B cell (primary cell): ENCODE data around the gene CREB3L4. TPM values are rescaled to one million over a fixed set of nuclear protein-coding genes. Genes with fewer than 3 reads are reported as not detected.
"Not testable (repeated sequence)": the region's sequence is repeated elsewhere in the genome, so short reads cannot be mapped to it uniquely, and the experiment has no call there.

Source experiments
- ATAC-seq: fragments of 200-7000 bp; cut with Tn5 transposase; one replicate; pipeline ENCODE4 v1.10.0; 2021; ENCODE audit warnings: low read depth, mild to moderate bottlenecking, moderate number of reproducible peaks, moderate library complexity
- CTCF ChIA-PET: fragments of 350-600 bp; sonication (Branson Sonifier 250); formaldehyde crosslinking; loops from one replicate; lab custom pipeline; 2021; ENCODE audit warnings: antibody characterized with exemption, inconsistent platforms; lab: Charles Lee
- POLR2A ChIA-PET: fragments of 350-600 bp; sonication (Branson Sonifier 250); formaldehyde crosslinking; loops from one replicate; lab custom pipeline; 2021; ENCODE audit warnings: antibody characterized with exemption; lab: Charles Lee
- DNase-seq: peaks from one replicate; pipeline ENCODE4 v3.0.0; 2013
- H2AFZ ChIP-seq: 2 replicates; pipeline ENCODE4 v1.6.1; 2012; ENCODE audit warnings: mild to moderate bottlenecking, low read depth, low read length; ENCODE audit not compliant: insufficient read depth, poor library complexity, severe bottlenecking
- H3K27ac ChIP-seq, 2 donors: 1 replicate in 1 of 2; 2 replicates in 1 of 2; pipeline ENCODE4 v1.5.1; 2012 to 2013; ENCODE audit warnings: low read length in 2 of 2, mild to moderate bottlenecking in 2 of 2, moderate library complexity in 1 of 2
- H3K27me3 ChIP-seq, 4 experiments: fragments of 200-600 bp in 1 of 4; sonication (generic) in 1 of 4; replicated peaks in 1 of 4; 1 replicate in 2 of 4; 2 replicates in 2 of 4; pipeline versions ENCODE4 v1.6.1 to v1.7.0; 2013 to 2016; ENCODE audit warnings: low read length in 3 of 4, mild to moderate bottlenecking in 2 of 4, mixed read lengths in 1 of 4, moderate library complexity in 1 of 4; ENCODE audit not compliant: insufficient read depth in 4 of 4, control insufficient read depth in 3 of 4; ENCODE audit errors: control extremely low read depth in 1 of 4
- H3K36me3 ChIP-seq, 2 experiments: replicated peaks in 1 of 2; 1 replicate in 1 of 2; 2 replicates in 1 of 2; pipeline versions ENCODE4 v1.6.1 to v1.7.1; 2013; ENCODE audit warnings: low read length in 1 of 2; ENCODE audit not compliant: insufficient read depth in 2 of 2, control insufficient read depth in 1 of 2; ENCODE audit errors: control extremely low read depth in 1 of 2, extremely low read depth in 1 of 2
- H3K4me1 ChIP-seq, 2 donors: fragments of 200-600 bp in 1 of 2; sonication (generic) in 1 of 2; 1 replicate in 1 of 2; 2 replicates in 1 of 2; pipeline versions ENCODE4 v1.5.1 to v1.6.1; 2013 to 2017; ENCODE audit warnings: low read length in 2 of 2; ENCODE audit not compliant: control insufficient read depth in 2 of 2, insufficient read depth in 2 of 2
- H3K4me2 ChIP-seq: replicated peaks from 2 replicates; pipeline ENCODE3; 2012; ENCODE audit warnings: mild to moderate bottlenecking, low read depth, low read length; ENCODE audit not compliant: poor library complexity, severe bottlenecking
- H3K4me3 ChIP-seq, 5 experiments: fragments of 200-600 bp in 1 of 5; sonication (generic) in 1 of 5; 1 replicate in 3 of 5; 2 replicates in 2 of 5; pipeline versions ENCODE4 v1.5.1 to v1.7.0; 2011 to 2016; ENCODE audit warnings: low read length in 4 of 5, mild to moderate bottlenecking in 4 of 5, low read depth in 2 of 5, control low read depth in 1 of 5, moderate library complexity in 1 of 5; ENCODE audit not compliant: insufficient read depth in 1 of 5; ENCODE audit errors: control extremely low read depth in 1 of 5, extremely low read depth in 1 of 5
- H3K79me2 ChIP-seq: fragments of 200-600 bp; sonication (generic); one replicate; pipeline ENCODE4 v1.6.0; 2016; ENCODE audit warnings: low read length; ENCODE audit not compliant: control insufficient read depth, insufficient read depth
- H3K9ac ChIP-seq: fragments of 200-600 bp; sonication (generic); 2 replicates; pipeline ENCODE4 v1.6.1; 2017; ENCODE audit warnings: mild to moderate bottlenecking, low read length, moderate library complexity
- H3K9me3 ChIP-seq, 3 donors: one replicate each; pipeline versions ENCODE4 v1.6.1 to v1.7.1; 2013; ENCODE audit warnings: low read length in 2 of 3; ENCODE audit not compliant: control insufficient read depth in 2 of 3, insufficient read depth in 1 of 3; ENCODE audit errors: control extremely low read depth in 1 of 3
- H4K20me1 ChIP-seq: 2 replicates; pipeline ENCODE4 v1.6.0; 2012; ENCODE audit warnings: mild to moderate bottlenecking, low read length; ENCODE audit not compliant: insufficient read depth, control insufficient read depth, poor library complexity, severe bottlenecking
- H3K27ac Mint-ChIP-seq: one replicate; pipeline ENCODE4 v1.8.0; 2021; ENCODE audit warnings: mixed read lengths
- H3K27me3 Mint-ChIP-seq: one replicate; pipeline ENCODE4 v1.8.0; 2021; ENCODE audit warnings: mixed read lengths
- H3K4me1 Mint-ChIP-seq: one replicate; pipeline ENCODE4 v1.8.0; 2021; ENCODE audit warnings: mixed read lengths
- H3K4me3 Mint-ChIP-seq: one replicate; pipeline ENCODE4 v1.8.0; 2021; ENCODE audit warnings: mixed read lengths
- H3K9me3 Mint-ChIP-seq: one replicate; pipeline ENCODE4 v1.8.0; 2022; ENCODE audit warnings: mixed read lengths; ENCODE audit not compliant: insufficient read depth
- EZH2 ChIP-seq: IDR thresholded peaks from 2 replicates; pipeline ENCODE4 v1.6.1; 2012; ENCODE audit warnings: borderline replicate concordance, low read depth, mild to moderate bottlenecking, moderate library complexity, low read length; ENCODE audit not compliant: insufficient read depth, poor library complexity, severe bottlenecking
- WGBS: methylation state at CpG from one replicate; pipeline ENCODE4 v1.1.5; 2013; ENCODE audit warnings: missing lambda C conversion rate; ENCODE audit not compliant: insufficient coverage; 5-methylcytosine and 5-hydroxymethylcytosine counted together
- intact Hi-C: fragments of 100-400 bp; cut with micrococcal nuclease; formaldehyde crosslinking; loops from one replicate; pipeline ENCODE4 v1.10.0; 2022
- polyA plus RNA-seq: library from polyadenylated mRNA; depleted of rRNA; stranded (reverse); fragments of >200 nt; gene quantifications from 2 replicates; pipeline ENCODE4 v1.2.3, GENCODE V29; 2012
- total RNA-seq, 2 donors: library from RNA; stranded (reverse); fragments of 120-200 nt in 1 of 2; gene quantifications; 1 replicate in 1 of 2; 2 replicates in 1 of 2; pipeline versions ENCODE4 v1.2.3 to v1.2.4, GENCODE V29; 2013 to 2022
- TF ChIP-seq, protein P1 (sequence below): fragments of 200-600 bp; IDR thresholded peaks from one replicate; pipeline ENCODE4 v1.8.0; 2022; ENCODE audit warnings: antibody characterized with exemption, mild to moderate bottlenecking

CREB3L4 gene
- total and polyA plus RNA-seq, 2 donors (not counting 1 experiment from before 2014, with no cell fraction given), result 21.8 to 28.1 TPM

DNA sequence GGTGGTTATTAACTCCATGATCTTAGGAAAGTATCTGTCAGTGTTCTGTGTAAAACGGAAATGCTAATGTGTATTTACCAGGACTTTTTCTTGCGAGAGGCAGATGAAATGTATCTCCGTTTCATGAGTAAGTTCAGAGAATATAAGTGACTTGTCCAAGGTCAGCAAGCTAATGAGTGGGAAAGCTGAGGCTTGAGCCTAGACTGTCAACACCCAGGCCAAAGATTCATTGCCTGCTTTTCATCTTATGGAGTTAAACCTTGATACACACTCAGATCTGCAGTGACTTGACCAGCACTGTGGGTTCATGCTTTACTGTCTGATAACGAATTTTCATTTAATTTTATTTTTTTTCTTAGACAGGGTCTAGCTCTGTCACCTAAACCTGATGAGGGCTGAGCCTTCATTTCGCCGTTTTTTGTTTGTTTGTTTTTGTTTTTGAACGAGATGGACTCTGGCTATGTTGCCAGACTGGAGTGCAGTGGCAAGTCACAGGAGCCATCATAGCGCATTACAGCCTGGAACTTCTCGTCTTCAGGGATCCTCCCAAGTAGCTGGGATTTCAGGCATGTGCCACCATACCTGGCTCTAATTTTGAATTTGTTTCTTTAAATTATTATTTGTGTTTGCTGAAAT lies 10.7 kb downstream of the CREB3L4 start:
- Histone ChIP-seq H3K79me2 (peaks cover 29% of the 10 kb centered on the region), H3K9me3 (no peaks in the 10 kb centered on the region), H3K4me1 (peaks cover 16 to 22% of the 10 kb centered on the region in 2 donors), H3K27ac (no peak overlapping the region), H3K9ac (peak overlapping the region; percentile 92), H3K36me3 (peaks cover 0 to 23% of the 10 kb centered on the region in 2 experiments), H3K4me3 (peak overlapping the region; percentile 59 to 96 (median 90)), H4K20me1 (peaks cover 7% of the 10 kb centered on the region), H2AFZ (peak overlapping the region; percentile 87), H3K4me2 (peak overlapping the region; percentile 88), H3K27me3 (no peaks in the 10 kb centered on the region)
- H3K27ac Mint-ChIP-seq, result peak overlapping the region; percentile 96
- DNase-seq (no peak), ATAC-seq (no peak)
- intact Hi-C loops, result loop anchor here (5.0 kb wide), 1 partner anchor 579 kb away; the partner anchor contains the start of gene UBE2Q1
- H3K4me1 Mint-ChIP-seq, result peaks cover 34% of the 10 kb centered on the region
- peak overlapping the region; percentile 98 for H3K4me3 Mint-ChIP-seq
- POLR2A ChIA-PET, result interaction anchor here (0.6 to 4.7 kb wide), 13 partner anchors 8 to 347 kb away, joined by 3 to 40 read pairs (median 4); partner anchors contain the start of genes ATP8B2, CREB3L4, DENND4B and RAB13
- WGBS, result 75% methylated on average over 8 of the region's 9 CpGs
- TF ChIP-seq, protein P1, sequence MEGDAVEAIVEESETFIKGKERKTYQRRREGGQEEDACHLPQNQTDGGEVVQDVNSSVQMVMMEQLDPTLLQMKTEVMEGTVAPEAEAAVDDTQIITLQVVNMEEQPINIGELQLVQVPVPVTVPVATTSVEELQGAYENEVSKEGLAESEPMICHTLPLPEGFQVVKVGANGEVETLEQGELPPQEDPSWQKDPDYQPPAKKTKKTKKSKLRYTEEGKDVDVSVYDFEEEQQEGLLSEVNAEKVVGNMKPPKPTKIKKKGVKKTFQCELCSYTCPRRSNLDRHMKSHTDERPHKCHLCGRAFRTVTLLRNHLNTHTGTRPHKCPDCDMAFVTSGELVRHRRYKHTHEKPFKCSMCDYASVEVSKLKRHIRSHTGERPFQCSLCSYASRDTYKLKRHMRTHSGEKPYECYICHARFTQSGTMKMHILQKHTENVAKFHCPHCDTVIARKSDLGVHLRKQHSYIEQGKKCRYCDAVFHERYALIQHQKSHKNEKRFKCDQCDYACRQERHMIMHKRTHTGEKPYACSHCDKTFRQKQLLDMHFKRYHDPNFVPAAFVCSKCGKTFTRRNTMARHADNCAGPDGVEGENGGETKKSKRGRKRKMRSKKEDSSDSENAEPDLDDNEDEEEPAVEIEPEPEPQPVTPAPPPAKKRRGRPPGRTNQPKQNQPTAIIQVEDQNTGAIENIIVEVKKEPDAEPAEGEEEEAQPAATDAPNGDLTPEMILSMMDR, result no peak
- no peak for TF ChIP-seq EZH2
- CTCF ChIA-PET, result interaction anchor here (0.5 to 5.2 kb wide), 9 partner anchors 8 to 301 kb away, joined by 3 to 46 read pairs (median 6); partner anchors contain the start of genes CREB3L4, CRTC2, DENND4B and RAB13
- H3K9me3 Mint-ChIP-seq, result no peaks in the 10 kb centered on the region
- H3K27me3 Mint-ChIP-seq, result no peaks in the 10 kb centered on the region

DNA sequence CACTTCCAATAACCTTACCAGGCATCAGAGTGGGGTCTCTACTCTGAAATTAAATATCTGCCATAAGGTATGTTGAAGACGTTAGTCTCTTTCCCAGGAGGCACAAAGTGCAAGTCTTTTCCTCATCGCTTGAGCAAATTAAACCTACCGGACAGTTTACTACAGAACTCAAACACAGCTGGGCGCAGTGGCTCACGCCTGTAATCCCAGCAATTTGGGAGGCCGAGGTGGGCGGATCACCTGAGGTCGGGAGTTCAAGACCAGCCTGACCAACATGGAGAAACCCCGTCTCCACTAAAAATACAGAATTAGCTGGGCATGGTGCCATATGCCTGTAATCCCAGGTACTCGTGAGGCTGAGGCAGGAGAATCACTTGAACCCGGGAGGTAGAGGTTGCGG lies 11.4 kb downstream of the CREB3L4 start:
- H3K27me3 ChIP-seq, H3K4me2 ChIP-seq, H3K27ac Mint-ChIP-seq, H3K9me3 ChIP-seq, H4K20me1 ChIP-seq, H3K27ac ChIP-seq, DNase-seq, H2AFZ ChIP-seq, H3K4me3 Mint-ChIP-seq, H3K27me3 Mint-ChIP-seq, H3K9ac ChIP-seq, H3K4me3 ChIP-seq, H3K9me3 Mint-ChIP-seq, ATAC-seq: not testable (repeated sequence)
- H3K36me3 ChIP-seq, result peaks cover 0 to 16% of the 10 kb centered on the region in 2 experiments
- ChIA-PET POLR2A (interaction anchor here (2.0 to 2.4 kb wide), 2 partner anchors 12 to 196 kb away, joined by 5 to 20 read pairs; partner anchors contain the start of gene RPS27), CTCF (interaction anchor here (0.5 to 5.2 kb wide), 7 partner anchors 7 to 413 kb away, joined by 3 to 46 read pairs (median 6); partner anchors contain the start of genes DENND4B, RAB13, RPS27 and S100A2)
- peaks cover 33% of the 10 kb centered on the region for H3K4me1 Mint-ChIP-seq
- H3K4me1 ChIP-seq, result peaks cover 16 to 22% of the 10 kb centered on the region in 2 donors
- 98% methylated on average over 7 of the region's 12 CpGs for WGBS
- peaks cover 29% of the 10 kb centered on the region for H3K79me2 ChIP-seq
- intact Hi-C loops, result loop anchor here (5.0 kb wide), 1 partner anchor 578 kb away; the partner anchor contains the start of gene UBE2Q1

DNA sequence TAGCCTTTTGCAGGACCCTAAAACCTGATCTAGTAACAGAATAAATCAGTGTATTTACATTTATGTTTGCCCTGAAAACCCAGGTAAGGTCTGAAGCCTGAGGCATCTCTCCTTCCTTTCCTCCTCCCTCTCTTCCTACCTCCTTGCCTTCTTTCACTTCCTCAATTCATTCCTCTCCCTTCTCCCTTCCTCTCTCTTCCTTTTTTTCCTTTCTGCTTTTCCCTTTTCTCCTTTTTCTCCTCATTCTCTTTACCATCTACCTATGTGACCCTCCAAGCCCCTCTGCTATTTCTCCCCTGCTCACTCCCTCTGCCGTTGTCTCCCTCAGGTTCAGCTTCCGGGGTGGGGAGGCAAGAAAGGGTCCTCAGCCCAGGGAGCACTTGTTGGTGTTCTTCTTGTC lies 14.0 kb downstream of the CREB3L4 start:
- H3K4me3 ChIP-seq, H2AFZ ChIP-seq, H3K9ac ChIP-seq, H3K27ac ChIP-seq, H3K36me3 ChIP-seq, POLR2A ChIA-PET, H4K20me1 ChIP-seq, DNase-seq, H3K9me3 ChIP-seq, ATAC-seq, H3K27ac Mint-ChIP-seq, H3K4me2 ChIP-seq, H3K27me3 ChIP-seq, intact Hi-C loops, H3K27me3 Mint-ChIP-seq, H3K9me3 Mint-ChIP-seq, H3K4me3 Mint-ChIP-seq: not testable (repeated sequence)
- CTCF ChIA-PET, result interaction anchor here (1.2 kb wide), 1 partner anchor 160 kb away, joined by 3 read pairs; no protein-coding TSS in a partner anchor
- peaks cover 19 to 24% of the 10 kb centered on the region in 2 donors for H3K4me1 ChIP-seq
- H3K4me1 Mint-ChIP-seq, result peaks cover 38% of the 10 kb centered on the region
- 100% methylated on average over 1 of the region's 2 CpGs for WGBS
- H3K79me2 ChIP-seq, result peaks cover 15% of the 10 kb centered on the region
